OCI-LY3 (cell line): ENCODE data around the gene CATSPER4.

Experiments used
- EZH2phosphoT487 ChIP-seq: fragments of 200-600 bp; shearing (Covaris generic); IDR thresholded peaks from 2 replicates; pipeline ENCODE4 v1.6.1; 2018; ENCODE audit warnings: antibody characterized with exemption, mixed run types, low read depth
- TF ChIP-seq, protein P1 (sequence below): fragments of 200-600, 300-600 bp; sonication (generic); IDR thresholded peaks from 2 replicates; pipeline ENCODE4 v1.5.1; 2014; ENCODE audit warnings: antibody characterized with exemption, low read length, low read depth

- TF ChIP-seq, protein P1, sequence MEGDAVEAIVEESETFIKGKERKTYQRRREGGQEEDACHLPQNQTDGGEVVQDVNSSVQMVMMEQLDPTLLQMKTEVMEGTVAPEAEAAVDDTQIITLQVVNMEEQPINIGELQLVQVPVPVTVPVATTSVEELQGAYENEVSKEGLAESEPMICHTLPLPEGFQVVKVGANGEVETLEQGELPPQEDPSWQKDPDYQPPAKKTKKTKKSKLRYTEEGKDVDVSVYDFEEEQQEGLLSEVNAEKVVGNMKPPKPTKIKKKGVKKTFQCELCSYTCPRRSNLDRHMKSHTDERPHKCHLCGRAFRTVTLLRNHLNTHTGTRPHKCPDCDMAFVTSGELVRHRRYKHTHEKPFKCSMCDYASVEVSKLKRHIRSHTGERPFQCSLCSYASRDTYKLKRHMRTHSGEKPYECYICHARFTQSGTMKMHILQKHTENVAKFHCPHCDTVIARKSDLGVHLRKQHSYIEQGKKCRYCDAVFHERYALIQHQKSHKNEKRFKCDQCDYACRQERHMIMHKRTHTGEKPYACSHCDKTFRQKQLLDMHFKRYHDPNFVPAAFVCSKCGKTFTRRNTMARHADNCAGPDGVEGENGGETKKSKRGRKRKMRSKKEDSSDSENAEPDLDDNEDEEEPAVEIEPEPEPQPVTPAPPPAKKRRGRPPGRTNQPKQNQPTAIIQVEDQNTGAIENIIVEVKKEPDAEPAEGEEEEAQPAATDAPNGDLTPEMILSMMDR, result no peak
- no peak for TF ChIP-seq EZH2phosphoT487
These were observed 13.2 kb upstream of the CATSPER4 start, which contains the start of gene CNKSR1 for GRCh38 chr1:26177182-26177684.
